Measurements from ENCODE around the gene SLC14A1. TPM values are rescaled to one million over a fixed set of nuclear protein-coding genes. Genes with fewer than 3 reads are reported as not detected.

The SLC14A1 gene
- total RNA-seq, 1 experiment from 2014 or later, result 4.6 TPM

DNA sequence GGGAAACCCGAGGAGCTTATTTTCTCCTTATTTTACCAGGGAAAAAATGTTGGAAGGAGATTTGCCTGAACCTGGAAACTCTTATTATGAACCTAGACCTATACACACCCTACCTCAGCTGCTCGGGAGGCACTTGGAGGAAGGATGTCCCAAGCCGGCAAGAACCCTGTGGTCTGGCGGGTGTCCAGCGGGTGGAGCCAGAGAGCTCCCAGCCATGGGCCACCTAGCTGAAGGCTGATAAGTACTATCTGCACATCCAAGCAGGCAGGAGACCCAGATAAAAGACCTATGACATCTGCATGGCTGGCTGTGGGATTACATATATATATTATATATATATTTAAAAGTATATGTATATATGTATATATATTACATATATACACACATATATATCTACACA, 1.1 kb upstream of the SLC14A1 start:
- DNase-seq (ENCODE audit: low read depth), result peak; percentile 77

DNA sequence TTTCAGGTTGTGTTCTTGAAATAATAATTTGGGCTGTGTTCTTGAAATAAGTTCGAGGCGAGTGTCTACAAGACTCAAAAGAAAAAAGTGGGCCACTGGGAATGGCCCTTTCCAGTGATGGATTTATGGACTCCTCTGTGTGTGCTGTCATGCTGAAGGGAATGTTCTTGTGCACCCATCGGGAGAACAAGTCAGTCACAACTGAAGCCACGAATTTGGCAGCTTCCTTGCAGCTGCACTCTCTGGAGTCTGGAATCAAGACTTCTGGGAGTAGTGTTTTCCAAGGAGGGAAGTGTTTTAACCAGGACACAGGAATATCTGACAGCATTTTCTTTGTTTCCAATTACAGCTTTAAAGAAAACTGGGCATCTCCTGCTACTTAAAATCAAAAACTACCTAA, 620 bp downstream of the SLC14A1 start:
- DNase-seq (ENCODE audit: low read depth), result peak; percentile 22

- no peak for DNase-seq (ENCODE audit: low read depth)
Measured at GRCh38 chr18:45725336-45725735, 1.4 kb downstream of the SLC14A1 start.

- DNase-seq (ENCODE audit: low read depth), result peak; percentile 45
Measured at GRCh38 chr18:45726603-45727002, 2.6 kb downstream of the SLC14A1 start.

GRCh38 chr18:45727068-45727467, 3.1 kb downstream of the SLC14A1 start:
- DNase-seq (ENCODE audit: low read depth), result no peak

DNA sequence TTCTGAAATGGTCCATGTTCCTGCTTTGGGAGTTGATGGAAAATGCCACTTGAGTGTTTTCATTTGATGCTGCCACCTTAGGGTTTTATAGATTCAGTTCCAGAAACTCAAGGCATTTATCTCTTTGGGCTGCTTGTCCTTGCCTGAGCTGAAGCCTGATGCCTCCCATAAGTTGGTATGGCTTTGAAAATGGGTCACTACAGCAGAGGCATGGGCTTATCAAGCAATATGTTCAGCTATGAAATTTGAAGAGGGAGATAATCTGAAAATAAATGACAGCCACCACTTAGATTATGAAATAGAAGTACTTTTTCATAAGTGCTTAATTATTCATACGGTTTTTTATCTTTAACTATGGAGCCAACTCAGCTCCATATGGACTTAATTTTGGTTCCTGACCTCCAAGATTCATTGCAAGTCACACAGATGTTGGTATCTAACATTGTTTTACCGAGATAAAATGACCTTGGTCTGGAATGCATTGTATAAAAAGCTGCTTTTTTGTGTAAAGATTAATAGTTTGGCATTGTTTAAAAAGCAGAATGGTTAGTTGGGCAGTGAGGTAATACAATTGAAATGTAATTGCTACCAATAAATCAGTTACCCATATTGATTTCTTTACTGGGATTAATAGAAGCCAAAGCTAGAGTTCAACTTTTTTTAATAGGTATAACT, 4.5 kb downstream of the SLC14A1 start:
- peak; percentile 17 for DNase-seq (ENCODE audit: low read depth)

DNA sequence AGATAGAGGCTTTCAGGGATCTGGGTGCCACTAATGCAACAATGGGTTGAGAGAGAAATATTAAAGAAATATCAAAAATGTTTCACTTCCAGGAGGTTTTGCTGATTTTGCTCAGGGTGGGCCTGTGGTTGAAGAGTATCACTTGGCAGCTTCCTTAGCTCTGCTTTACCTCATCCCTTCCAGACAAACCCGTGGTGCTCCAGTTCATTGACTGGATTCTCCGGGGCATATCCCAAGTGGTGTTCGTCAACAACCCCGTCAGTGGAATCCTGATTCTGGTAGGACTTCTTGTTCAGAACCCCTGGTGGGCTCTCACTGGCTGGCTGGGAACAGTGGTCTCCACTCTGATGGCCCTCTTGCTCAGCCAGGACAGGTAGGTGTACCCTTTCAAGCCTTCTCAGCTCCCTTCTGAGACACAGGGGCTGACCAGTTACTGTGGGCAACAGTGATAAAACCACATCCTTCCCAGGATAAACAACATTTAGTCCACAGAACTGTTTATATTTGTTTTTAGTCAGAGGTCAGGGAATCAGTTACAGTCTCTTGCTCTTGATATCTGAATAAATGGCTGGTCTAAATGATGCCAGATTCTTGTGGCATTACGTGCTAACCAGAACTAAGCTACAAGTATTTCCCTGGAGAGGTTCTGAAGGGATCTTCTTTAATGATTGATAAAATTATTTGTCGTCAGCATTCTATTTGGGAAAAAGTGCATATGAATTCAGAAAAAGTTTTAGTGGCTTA, 7.0 kb downstream of the SLC14A1 start:
- DNase-seq (ENCODE audit: low read depth), result peak; percentile 90

DNA sequence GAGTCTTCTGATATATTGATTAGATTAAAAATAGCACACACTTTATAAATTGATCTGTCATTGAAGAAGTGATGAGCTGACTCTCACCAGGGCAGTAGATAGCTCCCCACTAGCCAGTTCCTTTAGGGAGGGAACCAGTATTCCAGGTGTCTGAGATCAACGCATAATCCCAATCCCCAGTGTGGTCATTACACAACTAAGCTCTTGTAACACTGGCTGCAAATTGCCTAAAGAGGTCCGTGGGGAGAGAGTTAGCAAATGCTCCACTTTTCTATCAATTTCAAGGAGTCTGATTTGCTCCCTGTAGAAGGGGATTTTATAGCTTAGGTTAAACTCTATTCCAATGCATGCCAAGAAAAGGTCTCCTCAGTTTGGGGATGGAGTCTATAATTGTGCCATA, 7.7 kb downstream of the SLC14A1 start:
- no peak for DNase-seq (ENCODE audit: low read depth)

- DNase-seq (ENCODE audit: low read depth), result no peak
Measured at GRCh38 chr18:45733535-45733934, 9.6 kb downstream of the SLC14A1 start.

DNA sequence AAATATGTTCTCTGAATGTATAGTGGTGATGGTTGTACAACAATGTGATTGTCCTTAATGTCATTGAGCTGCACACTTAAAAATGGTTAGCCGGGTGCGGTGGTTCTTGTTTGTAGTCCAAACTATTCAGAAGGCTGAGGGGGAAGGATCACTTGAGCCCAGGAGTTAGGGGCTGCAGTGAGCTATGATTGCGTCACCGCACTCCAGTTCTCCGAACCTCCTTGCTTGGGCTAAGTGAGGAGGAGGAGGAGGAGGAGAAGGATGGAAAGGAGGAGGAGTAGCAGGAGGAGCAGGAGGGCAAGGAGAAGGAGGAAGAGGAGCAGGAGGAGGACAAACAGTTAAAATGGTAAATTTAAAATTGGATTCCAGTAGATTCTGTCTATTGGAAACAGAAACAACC, 10.5 kb downstream of the SLC14A1 start:
- no peak for DNase-seq (ENCODE audit: low read depth)

DNA sequence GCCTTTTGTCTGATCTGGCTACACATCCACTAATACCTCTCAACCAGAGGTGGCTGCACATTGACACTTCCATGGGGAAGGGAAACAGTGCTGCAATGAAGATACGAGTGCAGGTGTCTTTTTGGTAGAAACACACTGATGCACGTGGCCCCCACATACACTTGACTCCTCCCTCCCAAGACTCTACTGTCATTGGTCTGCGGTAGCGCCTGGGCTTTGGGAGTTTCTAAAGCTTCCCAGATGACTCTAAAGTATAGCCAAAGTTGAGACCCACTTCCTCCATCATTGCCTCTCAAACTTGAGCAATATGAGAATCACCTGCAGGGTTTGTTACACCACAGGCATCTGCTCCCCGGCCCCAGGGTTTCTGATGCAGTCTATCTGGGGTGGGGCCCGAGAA, 11.0 kb downstream of the SLC14A1 start:
- no peak for DNase-seq (ENCODE audit: low read depth)

GRCh38 chr18:45738660-45739059, 14.7 kb downstream of the SLC14A1 start:
- peak; percentile 17 for DNase-seq (ENCODE audit: low read depth)

- no peak for DNase-seq (ENCODE audit: low read depth)
Measured at GRCh38 chr18:45739268-45739667, 15.3 kb downstream of the SLC14A1 start.

DNA sequence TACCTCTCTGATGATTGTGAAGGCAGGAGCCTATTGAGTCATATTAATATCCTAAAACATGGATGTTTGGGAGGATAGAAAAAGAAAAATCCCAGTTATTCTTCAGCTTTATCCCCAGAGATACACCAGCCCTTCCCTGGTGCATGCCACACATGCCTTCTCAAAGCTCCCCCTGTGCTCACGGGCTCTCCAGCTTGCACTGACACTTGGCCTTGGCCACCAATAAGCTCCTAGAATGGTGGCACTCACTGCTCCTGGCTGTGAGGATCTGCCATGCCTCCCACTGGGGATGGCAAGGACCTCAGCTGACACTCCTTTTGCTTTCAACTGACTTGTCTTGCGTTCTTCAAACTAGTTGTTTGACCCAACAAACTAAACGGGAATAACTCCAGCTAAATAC, 15.9 kb downstream of the SLC14A1 start:
- DNase-seq (ENCODE audit: low read depth), result no peak

GRCh38 chr18:45741056-45741455, 17.1 kb downstream of the SLC14A1 start:
- no peak for DNase-seq (ENCODE audit: low read depth)

DNA sequence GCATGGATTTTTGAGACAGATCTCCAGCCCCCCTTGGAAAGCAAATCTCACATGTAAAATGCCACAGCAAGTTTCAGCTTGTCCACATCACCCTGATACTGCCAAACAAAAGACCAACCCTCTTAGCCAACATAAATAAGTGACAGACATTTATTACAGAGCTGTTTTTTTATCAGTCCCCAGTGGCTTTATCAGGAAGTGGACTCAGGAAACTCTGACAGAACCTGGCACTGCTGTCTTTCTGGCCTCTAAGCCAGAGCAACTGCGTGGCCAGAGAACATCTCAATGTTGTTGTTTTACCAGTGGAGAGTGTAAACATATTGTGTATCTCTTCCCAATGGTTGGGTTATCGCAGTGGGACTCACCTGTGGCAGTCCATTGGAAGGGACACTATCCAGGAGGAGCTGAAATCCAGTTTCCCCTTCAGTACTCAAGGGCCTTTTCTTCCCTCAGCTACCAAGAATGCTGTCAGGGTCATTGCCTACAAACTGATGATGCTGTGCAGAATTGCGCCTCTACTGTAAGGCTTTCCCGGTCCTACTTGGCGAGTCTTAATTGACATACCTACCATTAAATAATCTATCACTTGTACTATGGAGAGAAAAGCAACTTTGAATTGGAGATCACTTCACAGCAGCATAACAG, 22.0 kb downstream of the SLC14A1 start:
- no peak for DNase-seq (ENCODE audit: low read depth)

- DNase-seq (ENCODE audit: low read depth), result no peak
Measured at GRCh38 chr18:45748501-45748900, 24.5 kb downstream of the SLC14A1 start.

DNA sequence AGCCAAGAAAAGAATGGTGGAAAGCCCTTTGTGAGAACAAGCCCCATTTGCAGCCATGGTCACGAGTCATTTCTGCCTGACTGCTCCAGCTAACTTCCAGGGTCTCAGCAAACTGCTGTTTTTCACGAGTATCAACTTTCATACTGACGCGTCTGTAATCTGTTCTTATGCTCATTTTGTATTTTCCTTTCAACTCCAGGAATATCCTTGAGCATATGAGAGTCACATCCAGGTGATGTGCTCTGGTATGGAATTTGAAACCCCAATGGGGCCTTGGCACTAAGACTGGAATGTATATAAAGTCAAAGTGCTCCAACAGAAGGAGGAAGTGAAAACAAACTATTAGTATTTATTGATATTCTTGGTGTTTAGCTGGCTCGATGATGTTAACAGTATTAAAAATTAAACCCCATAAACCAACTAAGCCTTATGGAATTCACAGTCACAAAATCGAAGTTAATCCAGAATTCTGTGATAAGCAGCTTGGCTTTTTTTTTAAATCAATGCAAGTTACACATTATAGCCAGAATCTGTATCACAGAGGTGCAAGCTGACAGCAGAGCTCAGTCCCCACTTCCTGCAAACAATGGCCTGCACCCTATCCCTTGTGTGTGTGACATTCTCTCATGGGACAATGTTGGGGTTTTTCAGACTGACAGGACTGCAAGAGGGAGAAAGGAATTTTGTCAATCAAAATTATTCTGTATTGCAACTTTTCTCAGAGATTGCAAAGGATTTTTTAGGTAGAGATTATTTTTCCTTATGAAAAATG, 26.1 kb downstream of the SLC14A1 start:
- DNase-seq (ENCODE audit: low read depth), result no peak

- DNase-seq (ENCODE audit: low read depth), result no peak
Measured at GRCh38 chr18:45751766-45752165, 27.8 kb downstream of the SLC14A1 start.

DNA sequence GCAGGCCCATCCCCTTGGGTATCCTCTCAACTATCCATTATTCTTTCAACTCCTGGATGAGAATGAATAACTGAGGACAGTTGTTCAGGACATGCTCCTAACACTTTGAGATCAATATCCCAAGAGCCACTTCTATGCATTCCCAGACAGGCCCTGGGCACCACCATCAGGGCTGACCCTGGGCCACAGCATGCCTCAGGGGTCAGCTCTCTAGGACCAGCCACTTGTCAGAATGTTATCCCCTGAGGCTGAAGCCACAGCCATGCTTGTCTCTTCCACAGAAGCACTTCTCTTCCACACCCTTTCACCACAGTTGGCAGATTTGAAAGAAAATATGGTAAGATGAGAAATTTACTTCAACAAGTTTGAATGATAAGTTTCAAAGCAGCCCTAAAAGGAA, 28.7 kb downstream of the SLC14A1 start:
- peak; percentile 36 for DNase-seq (ENCODE audit: low read depth)

DNA sequence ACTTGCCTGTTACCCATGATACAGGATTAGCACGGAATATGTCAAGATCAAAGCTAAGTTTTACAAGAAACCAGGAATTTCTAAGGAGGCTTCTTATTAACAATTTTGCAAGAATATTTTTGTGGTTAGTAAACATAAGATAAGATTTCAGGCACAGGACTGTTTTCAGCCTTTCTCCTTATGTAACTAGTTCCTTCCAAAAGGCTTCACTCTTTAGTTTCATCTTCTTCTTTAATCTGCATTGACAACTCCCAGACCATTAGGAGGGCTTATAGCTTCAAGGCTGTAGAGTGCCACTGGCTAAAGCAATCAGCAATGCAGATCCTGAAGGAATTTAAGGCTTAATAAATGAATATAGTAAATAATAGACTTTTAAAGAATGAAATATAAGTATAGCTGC, 29.3 kb downstream of the SLC14A1 start:
- DNase-seq (ENCODE audit: low read depth), result peak; percentile 27

DNA sequence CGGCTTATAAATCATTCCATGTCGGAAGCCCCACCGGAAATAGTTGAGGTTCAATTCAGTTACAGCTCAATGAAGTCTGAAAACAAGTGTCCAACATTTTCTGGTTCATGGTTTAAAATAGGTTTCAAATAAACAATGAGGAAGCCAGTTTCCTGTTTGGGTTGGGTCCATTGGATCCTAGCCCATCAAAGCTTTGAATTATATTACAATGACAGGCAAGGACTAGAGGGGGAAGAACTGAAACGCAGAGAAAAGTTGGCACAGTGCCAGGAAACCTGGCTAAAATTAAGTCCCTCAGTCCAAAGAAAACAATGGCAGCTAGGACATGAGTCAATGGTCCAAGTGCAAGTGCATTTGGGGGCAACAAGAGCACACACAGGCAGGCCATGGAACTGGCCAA, 32.0 kb downstream of the SLC14A1 start:
- DNase-seq (ENCODE audit: low read depth), result peak; percentile 97
